Measurements from ENCODE around the gene PIEZO1. TPM values are rescaled to one million over a fixed set of nuclear protein-coding genes. Genes with fewer than 3 reads are reported as not detected.

Gene PIEZO1
- total RNA-seq, 1 donor from 2014 or later = 67.8 TPM

- no peak for ATAC-seq
- DNase-seq (ENCODE audit: low spot score) = no peak
These were observed 33.0 kb upstream of the PIEZO1 start for GRCh38 chr16:88817785-88818574.

- no peak for DNase-seq (ENCODE audit: low spot score)
These were observed 31.9 kb upstream of the PIEZO1 start for GRCh38 chr16:88816736-88817535.

GRCh38 chr16:88815901-88816589, 31.0 kb upstream of the PIEZO1 start:
- ATAC-seq = peak; percentile 16
- no peak for DNase-seq (ENCODE audit: low spot score)

More at GRCh38 chr16:88816736-88817535, 31.9 kb upstream of the PIEZO1 start:
- no peak for ATAC-seq

- no peak for DNase-seq (ENCODE audit: low spot score)
These were observed 30.2 kb upstream of the PIEZO1 start for GRCh38 chr16:88815227-88815626.

GRCh38 chr16:88814144-88814502, 29.1 kb upstream of the PIEZO1 start:
- ATAC-seq (no peak), DNase-seq (ENCODE audit: low spot score) (no peak)

More at GRCh38 chr16:88815227-88815626, 30.2 kb upstream of the PIEZO1 start:
- no peak for ATAC-seq

- no peak for ATAC-seq
These were observed 28.5 kb upstream of the PIEZO1 start for GRCh38 chr16:88813269-88814143.

GRCh38 chr16:88812513-88813268, 27.7 kb upstream of the PIEZO1 start:
- DNase-seq (ENCODE audit: low spot score) (no peak), ATAC-seq (peak; percentile 1)

More at GRCh38 chr16:88813269-88814143, 28.5 kb upstream of the PIEZO1 start:
- no peak for DNase-seq (ENCODE audit: low spot score)

GRCh38 chr16:88811769-88812512, 26.9 kb upstream of the PIEZO1 start, which contains the start of gene APRT:
TSS of gene APRT (minus strand) at chr16:88811928. CDS start at chr16:88811899, 29 bp downstream.
- peak; percentile 89 for ATAC-seq
- DNase-seq (ENCODE audit: low spot score) = peak; percentile 97

- peak; percentile 72 for DNase-seq (ENCODE audit: low spot score)
- ATAC-seq = peak; percentile 63
These were observed 26.1 kb upstream of the PIEZO1 start for GRCh38 chr16:88810912-88811768.

- ATAC-seq (no peak), DNase-seq (ENCODE audit: low spot score) (no peak)
These were observed 25.3 kb upstream of the PIEZO1 start for GRCh38 chr16:88810166-88810911.

GRCh38 chr16:88809676-88810165, 24.7 kb upstream of the PIEZO1 start:
- no peak for ATAC-seq
- DNase-seq (ENCODE audit: low spot score) = no peak

GRCh38 chr16:88809068-88809675, 24.2 kb upstream of the PIEZO1 start:
- DNase-seq (ENCODE audit: low spot score) (no peak), ATAC-seq (no peak)

GRCh38 chr16:88807626-88808453, 22.8 kb upstream of the PIEZO1 start:
- DNase-seq (ENCODE audit: low spot score) (no peak), ATAC-seq (no peak)

- DNase-seq (ENCODE audit: low spot score) = no peak
These were observed 22.2 kb upstream of the PIEZO1 start for GRCh38 chr16:88807142-88807625.

GRCh38 chr16:88806491-88807111, 21.6 kb upstream of the PIEZO1 start:
- ATAC-seq (no peak), DNase-seq (ENCODE audit: low spot score) (no peak)

More at GRCh38 chr16:88807142-88807625, 22.2 kb upstream of the PIEZO1 start:
- no peak for ATAC-seq
